ENCODE results near the gene ANGPTL5.

- no peak for TF ChIP-seq CTCF (IDR thresholded peaks at IDR 0.05 in 2 of 3, conservative IDR thresholded peaks at IDR 0.05 in 1 of 3; ENCODE audit: insufficient read depth in 2 of 3, low read depth in 1 of 3, low read length in 3 of 3)
- no peak for TF ChIP-seq SP1 (CRISPR knock-in tag; IDR thresholded peaks at IDR 0.05)
- no peak for TF ChIP-seq EP300 (IDR thresholded peaks at IDR 0.05; ENCODE audit: low read length)
Measured at GRCh38 chr11:101931692-101932091, 15.4 kb upstream of the ANGPTL5 start.
